HepG2 (cell line): ENCODE measurements around the gene CACNA2D3. TPM values are rescaled to one million over a fixed set of nuclear protein-coding genes. Genes with fewer than 3 reads are reported as not detected.

ENCODE experiments used
- ATAC-seq: fragments of 200-7000 bp; cut with Tn5 transposase; 3 replicates; pipeline ENCODE4 v1.9.1; 2020; ENCODE audit warnings: mild to moderate bottlenecking, moderate library complexity
- BruUV-seq: library from RNA; stranded (reverse); fragments of 400-500 nt; replicated peaks from 2 replicates; lab custom pipeline; 2021; lab: Mats Ljungman, UMichigan
- CTCF ChIA-PET: fragments of 300-600 bp; formaldehyde crosslinking; extraction: SDS; loops from one replicate; lab custom pipeline; 2021; ENCODE audit warnings: low total read pairs, inconsistent platforms, low intra/inter-chr PET ratio; lab: Yijun Ruan, JAX
- POLR2A ChIA-PET: fragments of 350-600 bp; sonication (Branson Sonifier 250); formaldehyde crosslinking; loops from one replicate; lab custom pipeline; 2020; ENCODE audit warnings: antibody characterized with exemption, inconsistent platforms; lab: Yijun Ruan, JAX
- DNase-seq: peaks from one replicate; pipeline ENCODE4 v3.0.0-alpha.2; 2015; ENCODE audit warnings: low spot score
- FAIRE-seq: peaks from 3 replicates; lab custom pipeline; 2011; peaks lifted over from hg19 to GRCh38; lab: Jason Lieb, UNC
- H2AFZ ChIP-seq: one replicate; pipeline ENCODE4 v1.6.1; 2011; ENCODE audit warnings: low read length, inconsistent platforms
- H3K27ac ChIP-seq: fragments of 300-600 bp; 3 replicates; pipeline ENCODE4 v1.8.0; 2011; ENCODE audit warnings: mixed run types, mild to moderate bottlenecking, mixed read lengths, low read length, inconsistent platforms; ENCODE audit not compliant: insufficient read depth; ENCODE audit errors: extremely low read length
- H3K27me3 ChIP-seq, 2 experiments: fragments of 200-600 bp in 1 of 2; 2 replicates in 1 of 2; 3 replicates in 1 of 2; pipeline versions ENCODE4 v1.6.0 to v1.8.0; 2011; ENCODE audit warnings: low read length in 2 of 2, mild to moderate bottlenecking in 2 of 2, moderate library complexity in 2 of 2, inconsistent platforms in 1 of 2; ENCODE audit not compliant: insufficient read depth in 2 of 2, control insufficient read depth in 1 of 2
- H3K36me3 ChIP-seq, 2 experiments: fragments of 200-600 bp in 1 of 2; replicated peaks in 1 of 2; 2 replicates in 1 of 2; 3 replicates in 1 of 2; pipeline versions ENCODE4 v1.5.1 to v1.8.0; 2011; ENCODE audit warnings: low read length in 2 of 2, inconsistent platforms in 1 of 2; ENCODE audit not compliant: insufficient read depth in 2 of 2, control insufficient read depth in 1 of 2
- H3K4me1 ChIP-seq: 2 replicates; pipeline ENCODE4 v1.5.1; 2012; ENCODE audit warnings: low read length, inconsistent platforms; ENCODE audit not compliant: insufficient read depth
- H3K4me2 ChIP-seq: 2 replicates; pipeline ENCODE4 v1.6.0; 2011; ENCODE audit warnings: low read depth, low read length, inconsistent platforms
- H3K4me3 ChIP-seq, 3 experiments: fragments of 200-600 bp in 1 of 3; sonication (generic), shearing (Covaris generic) in 1 of 3; replicated peaks in 1 of 3; 2 replicates each; pipeline ENCODE4 v1.5.1; 2011 to 2016; ENCODE audit warnings: low read length in 3 of 3, inconsistent platforms in 2 of 3, low read depth in 2 of 3, mild to moderate bottlenecking in 2 of 3, control low read depth in 1 of 3, mixed read lengths in 1 of 3; ENCODE audit not compliant: insufficient read depth in 1 of 3
- H3K79me2 ChIP-seq: one replicate; pipeline ENCODE4 v1.6.1; 2011; ENCODE audit warnings: low read length, inconsistent platforms; ENCODE audit not compliant: insufficient read depth
- H3K9ac ChIP-seq: 2 replicates; pipeline ENCODE4 v1.6.0; 2011; ENCODE audit warnings: mild to moderate bottlenecking, low read depth, low read length, inconsistent platforms; ENCODE audit not compliant: insufficient read depth
- H3K9me3 ChIP-seq: 2 replicates; pipeline ENCODE4 v1.5.1; 2012; ENCODE audit warnings: mild to moderate bottlenecking, low read length
- H4K20me1 ChIP-seq: 2 replicates; pipeline ENCODE4 v1.6.0; 2011; ENCODE audit warnings: inconsistent platforms, mild to moderate bottlenecking, low read length, moderate library complexity; ENCODE audit not compliant: insufficient read depth
- BRCA1 ChIP-seq: sonication (generic); formaldehyde crosslinking; IDR thresholded peaks from 2 replicates; pipeline ENCODE4 v1.4.0; 2020; ENCODE audit warnings: missing genetic modification reagents
- HOXA7 ChIP-seq: sonication (generic); formaldehyde crosslinking; IDR thresholded peaks from 2 replicates; pipeline ENCODE4 v1.8.1; 2022; ENCODE audit warnings: mild to moderate bottlenecking, missing genetic modification reagents, moderate library complexity
- JARID2 ChIP-seq: sonication (generic); formaldehyde crosslinking; IDR thresholded peaks from 2 replicates; pipeline ENCODE4 v1.8.1; 2023; ENCODE audit warnings: missing genetic modification reagents, inconsistent platforms; ENCODE audit not compliant: insufficient replicate concordance
- MAF1 ChIP-seq: sonication (generic); formaldehyde crosslinking; IDR thresholded peaks from 2 replicates; pipeline ENCODE4 v1.5.0; 2020; ENCODE audit warnings: missing genetic modification reagents, borderline replicate concordance
- MBD4 ChIP-seq: IDR thresholded peaks from 2 replicates; pipeline ENCODE4 v1.6.1; 2012; ENCODE audit warnings: low read length, inconsistent platforms, borderline replicate concordance
- ZNF207 ChIP-seq: fragments of 450-650 bp; IDR thresholded peaks from 2 replicates; pipeline ENCODE4 v1.6.1; 2016; ENCODE audit warnings: antibody characterized with exemption, borderline replicate concordance
- ZNF331 ChIP-seq: sonication (generic); formaldehyde crosslinking; IDR thresholded peaks from 2 replicates; pipeline ENCODE4 v1.4.0; 2020; ENCODE audit warnings: missing genetic modification reagents
- WGBS: methylation state at CpG from one replicate; pipeline ENCODE4 v1.1.6; 2017; ENCODE audit warnings: low lambda C conversion rate; 5-methylcytosine and 5-hydroxymethylcytosine counted together
- in situ Hi-C: cut with HindIII; loops from 2 replicates; pipeline ENCODE4 v1.10.0; 2017; ENCODE audit warnings: low pct_unique_long_range_greater_than_20kb; ENCODE audit not compliant: extremely low pct_ligation_motif_present
- intact Hi-C: fragments of 100-400 bp; cut with micrococcal nuclease; formaldehyde crosslinking; loops from one replicate; pipeline ENCODE4 v1.10.0; 2022; ENCODE audit not compliant: unreplicated experiment
- polyA plus RNA-seq, 8 experiments: library from polyadenylated mRNA; depleted of rRNA in 3 of 8; stranded (reverse) in 7 of 8; unstranded in 1 of 8; fragments of >200 nt; fragmentation: Illumina TruSeq in 4 of 8; extraction: Trizol in 4 of 8; gene quantifications; 2 replicates each; pipeline versions ENCODE4 v1.2.1 to v1.2.3, GENCODE V29; 2011 to 2016; ENCODE audit warnings: low read depth in 4 of 8, missing spikeins in 1 of 8, mixed read lengths in 1 of 8; ENCODE audit not compliant: insufficient read depth in 1 of 8
- total RNA-seq, 5 experiments: library from RNA; depleted of rRNA; stranded (reverse); fragments of >200 nt; fragmentation: Illumina TruSeq; extraction: Trizol; gene quantifications; 2 replicates each; pipeline ENCODE4 v1.2.3, GENCODE V29; 2016; ENCODE audit warnings: low read depth in 1 of 5
- TF ChIP-seq, protein P1 (sequence below), 2 experiments: sonication (generic) in 1 of 2; formaldehyde crosslinking in 1 of 2; IDR thresholded peaks; 2 replicates each; pipeline versions ENCODE4 v1.4.0 to v1.6.1; 2016 to 2020; ENCODE audit warnings: borderline replicate concordance in 1 of 2, low read depth in 1 of 2, mild to moderate bottlenecking in 1 of 2, missing genetic modification reagents in 1 of 2
- TF ChIP-seq, protein P2 (sequence below): sonication (generic); formaldehyde crosslinking; IDR thresholded peaks from 2 replicates; pipeline ENCODE4 v1.4.0; 2020; ENCODE audit warnings: low read depth, mild to moderate bottlenecking, missing genetic modification reagents
- TF ChIP-seq, protein P3 (sequence below): sonication (generic); formaldehyde crosslinking; IDR thresholded peaks from one replicate; pipeline ENCODE4 v1.5.1; 2020; ENCODE audit warnings: mild to moderate bottlenecking, missing genetic modification reagents; ENCODE audit errors: not compliant biosample characterization

CACNA2D3 gene
- total and polyA plus RNA-seq, 2 of the 13 experiments (the other 11 are each of a cell fraction or from before 2014, with no cell fraction given), result not detected

DNA sequence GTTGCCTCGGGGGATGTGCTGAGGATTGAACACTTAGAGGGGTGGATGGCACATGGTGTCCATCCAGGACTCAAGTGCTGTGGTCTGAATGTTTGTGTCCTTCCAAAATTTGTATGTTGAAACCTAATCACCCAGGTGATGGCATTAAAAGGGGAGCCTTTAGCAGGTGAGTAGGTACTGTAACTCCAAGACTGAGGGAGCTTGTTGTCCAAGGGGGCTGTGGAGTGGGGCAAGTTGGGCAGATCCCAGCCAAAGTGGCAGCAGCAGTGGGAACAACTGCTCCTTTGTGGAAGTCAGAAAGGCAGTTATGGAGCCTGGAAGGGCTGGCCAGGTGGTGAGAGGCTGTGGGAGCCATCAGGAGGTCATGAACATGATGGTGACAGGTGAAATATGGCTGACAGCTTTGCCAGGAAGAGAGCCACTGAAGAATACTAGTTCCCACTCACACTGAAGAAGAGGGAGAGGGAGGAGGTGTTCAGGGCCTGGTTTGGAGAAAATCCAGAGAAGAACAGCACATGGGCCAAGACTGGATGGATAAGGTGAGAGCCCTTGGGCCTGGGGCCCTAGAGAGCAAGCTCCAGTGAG lies 385.6 kb downstream of the CACNA2D3 start:
- Histone ChIP-seq H3K27ac (no peak overlapping the region), H3K9me3 (no peaks in the 10 kb centered on the region), H3K36me3 (no peaks in the 10 kb centered on the region), H3K4me3 (no peak overlapping the region), H3K9ac (no peak overlapping the region), H3K4me1 (no peaks in the 10 kb centered on the region), H3K79me2 (no peaks in the 10 kb centered on the region), H3K27me3 (peaks cover 0 to 6% of the 10 kb centered on the region in 2 experiments; a peak in 2 of 5 replicates), H2AFZ (no peak overlapping the region), H3K4me2 (no peak overlapping the region), H4K20me1 (no peaks in the 10 kb centered on the region)
- no TSS peak for BruUV-seq
- 0% methylated on average over 1 of the region's 1 CpG for WGBS
- DNase-seq, result no peak
- CTCF ChIA-PET, result no interaction called here
- no peak for FAIRE-seq
- intact Hi-C loops (no loop called here), in situ Hi-C loops (no loop called here)
- no peak for ATAC-seq
- POLR2A ChIA-PET, result no interaction called here
- TF ChIP-seq MAF1 (CRISPR knock-in tag), result no peak
- TF ChIP-seq, protein P1, sequence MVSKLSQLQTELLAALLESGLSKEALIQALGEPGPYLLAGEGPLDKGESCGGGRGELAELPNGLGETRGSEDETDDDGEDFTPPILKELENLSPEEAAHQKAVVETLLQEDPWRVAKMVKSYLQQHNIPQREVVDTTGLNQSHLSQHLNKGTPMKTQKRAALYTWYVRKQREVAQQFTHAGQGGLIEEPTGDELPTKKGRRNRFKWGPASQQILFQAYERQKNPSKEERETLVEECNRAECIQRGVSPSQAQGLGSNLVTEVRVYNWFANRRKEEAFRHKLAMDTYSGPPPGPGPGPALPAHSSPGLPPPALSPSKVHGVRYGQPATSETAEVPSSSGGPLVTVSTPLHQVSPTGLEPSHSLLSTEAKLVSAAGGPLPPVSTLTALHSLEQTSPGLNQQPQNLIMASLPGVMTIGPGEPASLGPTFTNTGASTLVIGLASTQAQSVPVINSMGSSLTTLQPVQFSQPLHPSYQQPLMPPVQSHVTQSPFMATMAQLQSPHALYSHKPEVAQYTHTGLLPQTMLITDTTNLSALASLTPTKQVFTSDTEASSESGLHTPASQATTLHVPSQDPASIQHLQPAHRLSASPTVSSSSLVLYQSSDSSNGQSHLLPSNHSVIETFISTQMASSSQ (IDR thresholded peaks at IDR 0.05; ENCODE audit: low read depth), result no peak
- TF ChIP-seq, protein P1 (CRISPR knock-in tag; IDR thresholded peaks at IDR 0.05; ENCODE audit: borderline replicate concordance), result no peak
- TF ChIP-seq, protein P2, sequence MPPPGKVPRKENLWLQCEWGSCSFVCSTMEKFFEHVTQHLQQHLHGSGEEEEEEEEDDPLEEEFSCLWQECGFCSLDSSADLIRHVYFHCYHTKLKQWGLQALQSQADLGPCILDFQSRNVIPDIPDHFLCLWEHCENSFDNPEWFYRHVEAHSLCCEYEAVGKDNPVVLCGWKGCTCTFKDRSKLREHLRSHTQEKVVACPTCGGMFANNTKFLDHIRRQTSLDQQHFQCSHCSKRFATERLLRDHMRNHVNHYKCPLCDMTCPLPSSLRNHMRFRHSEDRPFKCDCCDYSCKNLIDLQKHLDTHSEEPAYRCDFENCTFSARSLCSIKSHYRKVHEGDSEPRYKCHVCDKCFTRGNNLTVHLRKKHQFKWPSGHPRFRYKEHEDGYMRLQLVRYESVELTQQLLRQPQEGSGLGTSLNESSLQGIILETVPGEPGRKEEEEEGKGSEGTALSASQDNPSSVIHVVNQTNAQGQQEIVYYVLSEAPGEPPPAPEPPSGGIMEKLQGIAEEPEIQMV (CRISPR knock-in tag), result no peak
- TF ChIP-seq BRCA1 (CRISPR knock-in tag), result no peak
- TF ChIP-seq ZNF331, result no peak
- no peak for TF ChIP-seq MBD4
- TF ChIP-seq, protein P3, sequence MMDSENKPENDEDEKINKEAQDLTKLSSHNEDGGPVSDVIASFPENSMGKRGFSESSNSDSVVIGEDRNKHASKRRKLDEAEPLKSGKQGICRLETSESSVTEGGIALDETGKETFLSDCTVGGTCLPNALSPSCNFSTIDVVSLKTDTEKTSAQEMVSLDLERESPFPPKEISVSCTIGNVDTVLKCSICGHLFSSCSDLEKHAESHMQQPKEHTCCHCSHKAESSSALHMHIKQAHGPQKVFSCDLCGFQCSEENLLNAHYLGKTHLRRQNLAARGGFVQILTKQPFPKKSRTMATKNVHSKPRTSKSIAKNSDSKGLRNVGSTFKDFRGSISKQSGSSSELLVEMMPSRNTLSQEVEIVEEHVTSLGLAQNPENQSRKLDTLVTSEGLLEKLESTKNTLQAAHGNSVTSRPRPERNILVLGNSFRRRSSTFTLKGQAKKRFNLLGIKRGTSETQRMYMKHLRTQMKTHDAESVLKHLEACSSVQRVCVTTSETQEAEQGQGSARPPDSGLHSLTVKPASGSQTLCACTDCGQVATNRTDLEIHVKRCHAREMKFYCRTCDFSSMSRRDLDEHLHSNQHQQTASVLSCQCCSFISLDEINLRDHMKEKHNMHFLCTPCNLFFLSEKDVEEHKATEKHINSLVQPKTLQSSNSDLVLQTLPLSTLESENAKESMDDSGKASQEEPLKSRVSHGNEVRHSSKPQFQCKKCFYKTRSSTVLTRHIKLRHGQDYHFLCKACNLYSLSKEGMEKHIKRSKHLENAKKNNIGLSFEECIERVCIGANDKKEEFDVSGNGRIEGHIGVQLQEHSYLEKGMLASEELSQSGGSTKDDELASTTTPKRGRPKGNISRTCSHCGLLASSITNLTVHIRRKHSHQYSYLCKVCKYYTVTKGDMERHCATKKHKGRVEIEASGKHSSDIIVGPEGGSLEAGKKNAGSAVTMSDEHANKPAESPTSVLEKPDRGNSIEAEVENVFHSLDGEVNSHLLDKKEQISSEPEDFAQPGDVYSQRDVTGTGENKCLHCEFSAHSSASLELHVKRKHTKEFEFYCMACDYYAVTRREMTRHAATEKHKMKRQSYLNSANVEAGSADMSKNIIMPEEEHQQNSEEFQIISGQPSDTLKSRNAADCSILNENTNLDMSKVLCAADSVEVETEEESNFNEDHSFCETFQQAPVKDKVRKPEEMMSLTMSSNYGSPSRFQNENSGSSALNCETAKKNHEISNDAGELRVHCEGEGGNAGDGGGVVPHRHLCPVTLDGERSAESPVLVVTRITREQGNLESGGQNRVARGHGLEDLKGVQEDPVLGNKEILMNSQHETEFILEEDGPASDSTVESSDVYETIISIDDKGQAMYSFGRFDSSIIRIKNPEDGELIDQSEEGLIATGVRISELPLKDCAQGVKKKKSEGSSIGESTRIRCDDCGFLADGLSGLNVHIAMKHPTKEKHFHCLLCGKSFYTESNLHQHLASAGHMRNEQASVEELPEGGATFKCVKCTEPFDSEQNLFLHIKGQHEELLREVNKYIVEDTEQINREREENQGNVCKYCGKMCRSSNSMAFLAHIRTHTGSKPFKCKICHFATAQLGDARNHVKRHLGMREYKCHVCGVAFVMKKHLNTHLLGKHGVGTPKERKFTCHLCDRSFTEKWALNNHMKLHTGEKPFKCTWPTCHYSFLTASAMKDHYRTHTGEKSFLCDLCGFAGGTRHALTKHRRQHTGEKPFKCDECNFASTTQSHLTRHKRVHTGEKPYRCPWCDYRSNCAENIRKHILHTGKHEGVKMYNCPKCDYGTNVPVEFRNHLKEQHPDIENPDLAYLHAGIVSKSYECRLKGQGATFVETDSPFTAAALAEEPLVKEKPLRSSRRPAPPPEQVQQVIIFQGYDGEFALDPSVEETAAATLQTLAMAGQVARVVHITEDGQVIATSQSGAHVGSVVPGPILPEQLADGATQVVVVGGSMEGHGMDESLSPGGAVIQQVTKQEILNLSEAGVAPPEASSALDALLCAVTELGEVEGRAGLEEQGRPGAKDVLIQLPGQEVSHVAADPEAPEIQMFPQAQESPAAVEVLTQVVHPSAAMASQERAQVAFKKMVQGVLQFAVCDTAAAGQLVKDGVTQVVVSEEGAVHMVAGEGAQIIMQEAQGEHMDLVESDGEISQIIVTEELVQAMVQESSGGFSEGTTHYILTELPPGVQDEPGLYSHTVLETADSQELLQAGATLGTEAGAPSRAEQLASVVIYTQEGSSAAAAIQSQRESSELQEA (CRISPR knock-in tag), result no peak
- TF ChIP-seq JARID2, result no peak
- no peak for TF ChIP-seq ZNF207
- no peak for TF ChIP-seq HOXA7
